ENCODE results near the gene MCAM. TPM values are rescaled to one million over a fixed set of nuclear protein-coding genes. Genes with fewer than 3 reads are reported as not detected.

Gene MCAM, protein sequence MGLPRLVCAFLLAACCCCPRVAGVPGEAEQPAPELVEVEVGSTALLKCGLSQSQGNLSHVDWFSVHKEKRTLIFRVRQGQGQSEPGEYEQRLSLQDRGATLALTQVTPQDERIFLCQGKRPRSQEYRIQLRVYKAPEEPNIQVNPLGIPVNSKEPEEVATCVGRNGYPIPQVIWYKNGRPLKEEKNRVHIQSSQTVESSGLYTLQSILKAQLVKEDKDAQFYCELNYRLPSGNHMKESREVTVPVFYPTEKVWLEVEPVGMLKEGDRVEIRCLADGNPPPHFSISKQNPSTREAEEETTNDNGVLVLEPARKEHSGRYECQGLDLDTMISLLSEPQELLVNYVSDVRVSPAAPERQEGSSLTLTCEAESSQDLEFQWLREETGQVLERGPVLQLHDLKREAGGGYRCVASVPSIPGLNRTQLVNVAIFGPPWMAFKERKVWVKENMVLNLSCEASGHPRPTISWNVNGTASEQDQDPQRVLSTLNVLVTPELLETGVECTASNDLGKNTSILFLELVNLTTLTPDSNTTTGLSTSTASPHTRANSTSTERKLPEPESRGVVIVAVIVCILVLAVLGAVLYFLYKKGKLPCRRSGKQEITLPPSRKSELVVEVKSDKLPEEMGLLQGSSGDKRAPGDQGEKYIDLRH
- total RNA-seq (10 to 100 TPM; 39.1 to 45.1 TPM), polyA plus RNA-seq (ENCODE audit: insufficient read depth, low read depth, low replicate concordance) (43.1 TPM)
- long read RNA-seq, donor 1, partial matches to known transcripts = 0 of 3 reads
- long read RNA-seq, donor 1, other reads (novel, unspliced or antisense) = 0 of 3 reads
- long read RNA-seq, donor 2, partial matches to known transcripts = 0 of 1 reads
- long read RNA-seq, donor 2, other reads (novel, unspliced or antisense) = 0 of 1 reads

DNA sequence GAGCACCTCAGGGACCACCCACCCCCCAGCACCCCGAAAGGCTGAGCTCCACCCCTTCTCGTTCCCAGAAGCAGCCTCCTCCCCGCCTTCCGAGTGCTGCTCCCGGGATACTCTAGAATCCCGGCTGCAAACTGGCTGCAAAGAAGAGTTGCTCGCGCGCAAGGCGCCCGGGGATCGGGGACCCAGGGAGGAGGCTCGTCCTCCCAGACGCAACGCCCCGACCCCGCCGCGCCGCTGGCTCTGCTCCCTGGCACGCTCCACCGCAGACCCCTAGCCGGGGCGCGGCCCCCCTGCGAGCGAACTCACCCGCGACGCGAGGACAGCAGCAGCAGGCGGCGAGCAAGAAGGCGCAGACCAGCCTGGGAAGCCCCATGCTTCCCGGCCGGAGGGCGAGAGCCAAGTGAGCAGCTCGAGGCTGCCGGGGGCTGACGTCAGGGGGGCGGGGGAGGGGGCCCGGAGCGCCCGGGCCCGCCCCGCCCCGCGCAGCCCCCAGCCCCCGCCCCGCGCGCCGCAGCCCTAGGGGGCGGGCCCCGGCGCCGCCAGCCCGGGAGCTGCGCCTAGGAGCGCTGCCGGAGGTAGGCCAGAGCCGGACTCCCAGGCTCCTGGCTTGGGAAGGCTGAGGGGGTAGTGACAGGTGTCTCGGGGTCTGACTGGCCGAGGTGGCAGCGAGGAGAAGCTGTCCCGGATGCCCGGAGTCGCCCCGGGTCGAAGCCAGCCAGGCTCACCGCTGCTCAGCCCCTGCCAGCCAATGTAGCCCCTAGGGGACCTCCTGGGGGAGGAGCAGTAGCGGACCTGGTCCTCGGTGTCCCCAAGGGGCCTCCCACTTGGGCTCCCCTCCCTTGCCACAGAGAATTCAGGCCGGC, at the start of gene MCAM:
TSS of gene MCAM (minus strand) at position 402 of the 863 bp plus-strand sequence. CDS start at position 373, 29 bp downstream.
- Histone ChIP-seq H3K4me3 (peak within 1 kb of the TSS; percentile 48 to 60), H3K4me1 (peaks cover 36% of the 10 kb centered on the region), H3K9me3 (no peaks in the 10 kb centered on the region), H3K27ac (peak within 1 kb of the TSS; percentile 44 to 73), H3K27me3 (no peaks in the 10 kb centered on the region), H3K36me3 (ENCODE audit: low read depth, missing control alignments) (no peaks in the 10 kb centered on the region)
- 3% methylated on average over 22 to 53 of the region's 74 CpGs for WGBS, 2 donors
- DNase-seq = no peak
- intact Hi-C loops (cut with DNase I; ENCODE audit: low total_unique reads) = no loop called here
- TF ChIP-seq, protein P1, sequence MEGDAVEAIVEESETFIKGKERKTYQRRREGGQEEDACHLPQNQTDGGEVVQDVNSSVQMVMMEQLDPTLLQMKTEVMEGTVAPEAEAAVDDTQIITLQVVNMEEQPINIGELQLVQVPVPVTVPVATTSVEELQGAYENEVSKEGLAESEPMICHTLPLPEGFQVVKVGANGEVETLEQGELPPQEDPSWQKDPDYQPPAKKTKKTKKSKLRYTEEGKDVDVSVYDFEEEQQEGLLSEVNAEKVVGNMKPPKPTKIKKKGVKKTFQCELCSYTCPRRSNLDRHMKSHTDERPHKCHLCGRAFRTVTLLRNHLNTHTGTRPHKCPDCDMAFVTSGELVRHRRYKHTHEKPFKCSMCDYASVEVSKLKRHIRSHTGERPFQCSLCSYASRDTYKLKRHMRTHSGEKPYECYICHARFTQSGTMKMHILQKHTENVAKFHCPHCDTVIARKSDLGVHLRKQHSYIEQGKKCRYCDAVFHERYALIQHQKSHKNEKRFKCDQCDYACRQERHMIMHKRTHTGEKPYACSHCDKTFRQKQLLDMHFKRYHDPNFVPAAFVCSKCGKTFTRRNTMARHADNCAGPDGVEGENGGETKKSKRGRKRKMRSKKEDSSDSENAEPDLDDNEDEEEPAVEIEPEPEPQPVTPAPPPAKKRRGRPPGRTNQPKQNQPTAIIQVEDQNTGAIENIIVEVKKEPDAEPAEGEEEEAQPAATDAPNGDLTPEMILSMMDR (IDR thresholded peaks at IDR 0.05) = no peak
- no peak for TF ChIP-seq POLR2A (IDR thresholded peaks at IDR 0.05)

DNA sequence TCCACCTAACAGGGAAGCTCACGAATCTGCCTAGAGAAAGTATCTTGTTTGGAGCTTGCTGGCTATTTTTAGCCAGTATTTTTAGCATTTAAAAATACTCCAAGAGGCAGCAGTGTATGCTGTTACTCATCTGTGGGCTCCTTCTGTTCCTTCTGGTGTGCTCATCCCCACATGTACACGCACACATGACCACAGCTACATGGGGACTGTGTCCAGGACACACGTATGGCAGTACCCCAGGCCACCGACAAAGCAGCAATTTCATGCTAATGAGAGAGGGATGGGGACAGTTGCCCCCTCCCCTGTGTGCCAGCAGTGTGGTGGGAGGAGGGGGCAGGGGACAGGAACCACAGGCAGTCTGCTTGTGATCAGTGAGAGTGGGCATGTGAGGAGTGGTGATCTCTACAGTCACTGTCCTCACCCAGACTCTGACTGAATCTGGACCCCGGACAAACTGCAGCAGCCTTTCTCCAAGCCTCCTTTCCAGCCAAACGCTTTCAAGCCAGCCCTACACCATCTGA, 48.2 kb upstream of the MCAM start:
- Histone ChIP-seq H3K4me3 (peak overlapping the region in 1 of 2 donors; percentile 58), H3K27ac (peak overlapping the region in 1 of 2 donors; percentile 71)

GRCh38 chr11:119363851-119364590, 47.1 kb upstream of the MCAM start:
- H3K4me3 ChIP-seq = peak overlapping the region; percentile 49 to 58
- H3K4me1 ChIP-seq = peaks cover 67% of the 10 kb centered on the region
- WGBS, 2 donors = 5% methylated on average over 62 of the region's 88 CpGs; no CpG with 5 or more reads in 1 of the 2 donors
- peak; percentile 71 for DNase-seq
- intact Hi-C loops (cut with DNase I; ENCODE audit: low total_unique reads) = no loop called here
- TF ChIP-seq, protein P1 (IDR thresholded peaks at IDR 0.05) = no peak
- TF ChIP-seq POLR2A (IDR thresholded peaks at IDR 0.05) = peak; percentile 11
- H3K27me3 ChIP-seq = no peaks in the 10 kb centered on the region
- no peaks in the 10 kb centered on the region for H3K36me3 ChIP-seq (ENCODE audit: low read depth, missing control alignments)
- H3K27ac ChIP-seq = peak overlapping the region; percentile 68 to 71
- no peaks in the 10 kb centered on the region for H3K9me3 ChIP-seq

More for the DNA sequence above, 48.2 kb upstream of the MCAM start:
- intact Hi-C loops (cut with DNase I; ENCODE audit: low total_unique reads) = no loop called here
- 27 to 36% methylated on average over 6 of the region's 6 CpGs for WGBS, 2 donors
- Histone ChIP-seq H3K27me3 (no peaks in the 10 kb centered on the region), H3K9me3 (no peaks in the 10 kb centered on the region), H3K4me1 (peaks cover 75% of the 10 kb centered on the region), H3K36me3 (ENCODE audit: low read depth, missing control alignments) (no peaks in the 10 kb centered on the region)
- DNase-seq = no peak
- TF ChIP-seq POLR2A (IDR thresholded peaks at IDR 0.05) = no peak
- TF ChIP-seq, protein P1 (IDR thresholded peaks at IDR 0.05) = no peak
